Retinal pigment epithelial cell (primary cell): ENCODE measurements around the gene MGAT5B.

Experiments used
- DNase-seq: peaks from one replicate; pipeline ENCODE4 v3.0.0-alpha.2; 2010; ENCODE audit warnings: low read depth
- H3K4me3 ChIP-seq: 2 replicates; pipeline ENCODE4 v1.5.1; 2011; ENCODE audit warnings: mild to moderate bottlenecking, low read length, control low read depth, moderate library complexity
- TF ChIP-seq, protein P1 (sequence below): conservative IDR thresholded peaks from 2 replicates; pipeline ENCODE4 v1.5.1; 2011; ENCODE audit warnings: low read depth, low read length, control low read depth, inconsistent platforms

The MGAT5B gene

DNA sequence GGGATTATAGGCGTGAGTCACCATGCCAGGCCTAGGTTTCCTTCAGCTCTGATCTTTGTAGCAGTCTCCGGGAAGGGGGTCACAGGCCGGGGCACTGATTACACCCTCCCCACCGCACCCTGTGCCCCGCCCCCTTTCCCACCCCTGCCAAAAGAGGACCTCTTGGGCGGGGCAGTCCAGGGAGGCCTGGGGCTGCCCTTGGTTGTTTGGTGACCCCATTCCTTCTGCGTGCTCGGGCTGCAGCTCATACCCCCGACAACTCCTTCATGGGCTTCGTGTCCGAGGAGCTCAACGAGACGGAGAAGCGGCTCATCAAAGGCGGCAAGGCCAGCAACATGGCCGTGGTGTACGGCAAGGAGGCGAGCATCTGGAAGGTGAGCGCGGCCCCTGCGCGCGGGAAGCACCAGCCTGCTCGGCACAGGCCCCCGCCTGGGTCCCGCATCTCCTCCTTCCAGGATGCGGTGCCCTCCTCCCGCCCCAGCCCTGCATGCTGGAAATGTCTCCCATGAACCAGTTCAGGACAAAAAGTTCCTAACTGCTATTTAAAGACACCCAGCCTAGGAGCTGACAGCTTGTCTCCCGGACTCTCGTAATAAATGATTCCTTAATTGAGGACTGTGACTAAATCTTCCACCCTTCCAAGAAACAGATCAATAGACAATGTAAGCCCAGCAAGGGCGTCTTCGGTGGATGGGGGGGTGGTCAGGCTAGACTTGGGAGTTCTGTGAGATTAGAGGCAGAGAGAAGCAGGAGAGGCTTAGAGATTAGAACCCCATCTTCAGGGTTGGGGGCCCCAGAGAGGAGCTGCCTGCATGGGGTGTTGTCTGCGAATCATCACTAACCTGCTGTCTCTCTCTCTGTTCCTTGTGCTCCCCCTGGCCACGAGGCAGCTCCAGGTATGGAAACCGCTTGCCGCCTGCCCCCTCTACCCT, 64.5 kb downstream of the MGAT5B start:
- DNase-seq, result no peak
- TF ChIP-seq, protein P1, sequence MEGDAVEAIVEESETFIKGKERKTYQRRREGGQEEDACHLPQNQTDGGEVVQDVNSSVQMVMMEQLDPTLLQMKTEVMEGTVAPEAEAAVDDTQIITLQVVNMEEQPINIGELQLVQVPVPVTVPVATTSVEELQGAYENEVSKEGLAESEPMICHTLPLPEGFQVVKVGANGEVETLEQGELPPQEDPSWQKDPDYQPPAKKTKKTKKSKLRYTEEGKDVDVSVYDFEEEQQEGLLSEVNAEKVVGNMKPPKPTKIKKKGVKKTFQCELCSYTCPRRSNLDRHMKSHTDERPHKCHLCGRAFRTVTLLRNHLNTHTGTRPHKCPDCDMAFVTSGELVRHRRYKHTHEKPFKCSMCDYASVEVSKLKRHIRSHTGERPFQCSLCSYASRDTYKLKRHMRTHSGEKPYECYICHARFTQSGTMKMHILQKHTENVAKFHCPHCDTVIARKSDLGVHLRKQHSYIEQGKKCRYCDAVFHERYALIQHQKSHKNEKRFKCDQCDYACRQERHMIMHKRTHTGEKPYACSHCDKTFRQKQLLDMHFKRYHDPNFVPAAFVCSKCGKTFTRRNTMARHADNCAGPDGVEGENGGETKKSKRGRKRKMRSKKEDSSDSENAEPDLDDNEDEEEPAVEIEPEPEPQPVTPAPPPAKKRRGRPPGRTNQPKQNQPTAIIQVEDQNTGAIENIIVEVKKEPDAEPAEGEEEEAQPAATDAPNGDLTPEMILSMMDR, result no peak
- no peak overlapping the region for H3K4me3 ChIP-seq

DNA sequence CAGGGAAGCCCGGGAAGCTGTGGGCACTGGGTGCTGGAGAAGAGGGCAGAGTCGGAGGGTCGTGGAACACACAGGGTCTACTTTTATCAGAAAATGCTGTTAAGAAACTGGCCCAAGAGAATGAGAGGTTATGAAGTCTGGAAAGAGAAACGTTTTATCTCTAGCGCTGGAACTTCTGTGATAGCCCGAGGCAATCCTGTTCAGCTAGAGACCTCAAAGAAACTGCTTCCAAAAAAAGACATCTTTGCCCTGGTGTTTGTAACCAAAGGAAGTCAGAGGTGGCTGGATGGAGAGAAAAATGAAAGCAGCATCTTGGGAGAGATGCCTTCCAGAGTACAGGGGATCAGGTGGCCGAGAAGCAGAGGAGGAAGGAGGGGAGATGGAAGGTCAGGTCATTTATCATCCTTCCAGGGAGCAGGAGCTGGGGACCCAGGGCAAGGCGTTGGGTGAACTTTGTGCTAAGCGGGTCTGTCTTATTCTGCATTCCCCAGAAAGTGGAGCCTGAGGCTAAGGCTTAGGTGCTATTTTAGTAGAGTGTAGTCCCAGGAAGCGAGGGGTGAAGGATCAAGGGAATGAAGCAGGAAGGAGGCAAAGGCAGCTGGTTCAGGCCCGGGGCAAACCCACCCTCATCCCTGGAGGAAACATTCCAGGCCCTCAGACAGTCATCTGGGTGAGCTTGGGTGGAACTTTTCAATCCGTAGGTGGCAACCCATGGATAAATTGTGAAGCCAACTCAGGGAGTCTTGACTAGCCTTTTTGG, 66.5 kb downstream of the MGAT5B start:
- DNase-seq, result no peak
- TF ChIP-seq, protein P1, result no peak
- no peak overlapping the region for H3K4me3 ChIP-seq

DNA sequence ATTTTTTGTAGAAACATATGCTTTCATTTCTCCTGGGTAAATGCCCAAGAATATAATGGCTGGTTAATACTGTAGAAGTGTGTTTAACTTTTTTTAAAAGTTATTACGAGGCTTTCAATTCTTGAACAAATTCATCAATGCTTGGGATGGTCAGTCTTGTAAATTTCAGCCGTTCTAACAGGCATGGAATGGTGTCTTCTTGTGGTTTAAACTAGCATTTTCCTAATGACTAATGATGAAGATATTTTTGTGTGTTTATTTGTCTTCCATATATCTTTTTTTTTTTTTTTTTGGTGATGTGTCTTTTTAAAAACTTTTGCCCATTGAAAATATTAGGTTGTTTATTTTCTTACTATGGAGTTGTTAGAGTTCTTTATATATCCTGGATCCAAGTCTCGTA, 67.1 kb downstream of the MGAT5B start:
- TF ChIP-seq, protein P1, result no peak
- DNase-seq, result no peak
- H3K4me3 ChIP-seq, result no peak overlapping the region

DNA sequence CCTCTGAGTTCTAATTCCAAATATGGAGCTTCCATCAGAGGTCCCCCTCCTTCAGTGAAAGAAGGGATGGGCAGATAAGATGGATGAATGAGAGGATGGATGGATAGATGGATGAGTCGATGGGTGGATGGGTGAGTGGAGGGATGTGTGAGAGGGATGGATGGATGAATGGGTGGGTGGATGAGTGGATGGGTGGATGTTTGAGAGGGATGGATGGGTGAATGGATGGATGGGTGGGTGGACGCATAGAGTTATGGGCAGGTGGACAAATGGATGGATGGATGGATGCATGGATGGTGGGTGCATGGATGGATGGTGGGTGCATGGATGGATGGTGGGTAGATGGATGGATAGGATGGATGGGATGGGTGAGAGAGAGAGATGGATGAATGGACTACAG, 69.0 kb downstream of the MGAT5B start:
- TF ChIP-seq, protein P1, result no peak

DNA sequence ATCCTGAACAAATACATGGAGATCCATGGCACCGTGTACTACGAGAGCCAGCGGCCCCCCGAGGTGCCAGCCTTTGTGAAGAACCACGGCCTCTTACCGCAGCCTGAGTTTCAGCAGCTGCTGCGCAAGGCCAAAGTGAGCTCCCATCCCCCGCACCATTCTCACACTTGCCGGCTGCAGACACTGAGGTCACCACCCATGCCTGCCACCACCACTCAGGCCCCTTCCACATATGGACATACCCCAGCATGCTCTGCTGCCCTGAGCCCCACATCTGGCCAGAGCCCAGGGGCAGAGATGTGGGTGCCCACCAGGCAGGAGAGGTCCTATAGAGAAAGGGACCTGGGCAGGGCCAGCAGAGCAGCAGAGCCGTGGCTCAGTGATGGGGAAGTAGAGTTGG, 69.8 kb downstream of the MGAT5B start:
- TF ChIP-seq, protein P1, result no peak
- no peak for DNase-seq
- no peak overlapping the region for H3K4me3 ChIP-seq

More for the DNA sequence above, 69.0 kb downstream of the MGAT5B start:
- no peak overlapping the region for H3K4me3 ChIP-seq
- DNase-seq, result no peak

DNA sequence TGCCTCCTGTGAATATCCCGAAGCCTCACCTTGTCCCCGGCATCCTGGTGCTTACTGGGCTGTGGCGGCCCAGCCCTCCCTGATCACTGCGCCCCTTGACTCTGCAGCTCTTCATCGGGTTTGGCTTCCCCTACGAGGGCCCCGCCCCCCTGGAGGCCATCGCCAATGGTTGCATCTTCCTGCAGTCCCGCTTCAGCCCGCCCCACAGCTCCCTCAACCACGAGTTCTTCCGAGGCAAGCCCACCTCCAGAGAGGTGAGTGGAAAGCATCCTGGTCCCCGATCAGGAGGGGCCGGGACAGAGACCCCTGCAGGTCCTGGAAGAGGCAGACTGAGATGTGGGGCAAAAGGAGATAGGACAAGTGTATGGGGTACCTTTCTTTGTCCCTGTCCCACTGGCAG, 72.1 kb downstream of the MGAT5B start:
- no peak overlapping the region for H3K4me3 ChIP-seq
- no peak for DNase-seq
- TF ChIP-seq, protein P1, result no peak
